Trophoblast cell (in vitro differentiated cells and primary cell): Measurements from ENCODE around the gene LARP6.
"Not testable (repeated sequence)": the region's sequence is repeated elsewhere in the genome, so short reads cannot be mapped to it uniquely, and the experiment has no call there.

ENCODE experiments used
- DNase-seq, 2 donors: peaks; one replicate each; pipeline ENCODE4 v3.0.0-alpha.2; 2016
- H2AFZ ChIP-seq: 2 replicates; pipeline ENCODE4 v1.6.1; 2013; ENCODE audit warnings: low read length, moderate library complexity, mild to moderate bottlenecking; ENCODE audit not compliant: insufficient read depth, poor library complexity
- H2AK5ac ChIP-seq: 2 replicates; pipeline ENCODE4 v1.6.1; 2013; ENCODE audit warnings: mild to moderate bottlenecking, low read length
- H2BK120ac ChIP-seq: 2 replicates; pipeline ENCODE4 v1.6.1; 2013; ENCODE audit warnings: low read length, mild to moderate bottlenecking, moderate library complexity; ENCODE audit not compliant: insufficient read depth, poor library complexity
- H2BK12ac ChIP-seq: 2 replicates; pipeline ENCODE4 v1.6.1; 2013; ENCODE audit warnings: mild to moderate bottlenecking, low read length, moderate library complexity
- H2BK5ac ChIP-seq: 2 replicates; pipeline ENCODE4 v1.6.1; 2013; ENCODE audit warnings: low read length, low read depth, moderate library complexity, mild to moderate bottlenecking; ENCODE audit not compliant: poor library complexity
- H3K14ac ChIP-seq: 2 replicates; pipeline ENCODE4 v1.6.1; 2013; ENCODE audit warnings: mild to moderate bottlenecking, low read length
- H3K18ac ChIP-seq: 2 replicates; pipeline ENCODE4 v1.6.1; 2013; ENCODE audit warnings: mild to moderate bottlenecking, low read length
- H3K23ac ChIP-seq: 2 replicates; pipeline ENCODE4 v1.6.1; 2013; ENCODE audit warnings: low read length
- H3K27ac ChIP-seq: 2 replicates; pipeline ENCODE4 v1.5.1; 2013; ENCODE audit warnings: low read depth, mild to moderate bottlenecking, inconsistent platforms, low read length, moderate library complexity
- H3K27me3 ChIP-seq: 2 replicates; pipeline ENCODE4 v1.6.1; 2013; ENCODE audit warnings: inconsistent platforms, mild to moderate bottlenecking, low read length, moderate library complexity; ENCODE audit not compliant: insufficient read depth
- H3K36me3 ChIP-seq, 2 experiments: 1 replicate in 1 of 2; 2 replicates in 1 of 2; pipeline ENCODE4 v1.6.1; 2013; ENCODE audit warnings: low read length in 2 of 2, mild to moderate bottlenecking in 2 of 2, moderate library complexity in 1 of 2; ENCODE audit not compliant: insufficient read depth in 2 of 2, control insufficient read depth in 1 of 2
- H3K4ac ChIP-seq: 2 replicates; pipeline ENCODE4 v1.6.1; 2013; ENCODE audit warnings: low read depth, mild to moderate bottlenecking, low read length, moderate library complexity
- H3K4me1 ChIP-seq, 2 experiments: 1 replicate in 1 of 2; 2 replicates in 1 of 2; pipeline ENCODE4 v1.6.1; 2013; ENCODE audit warnings: low read length in 2 of 2, mild to moderate bottlenecking in 2 of 2, moderate library complexity in 1 of 2; ENCODE audit not compliant: insufficient read depth in 2 of 2, control insufficient read depth in 1 of 2
- H3K4me2 ChIP-seq: 2 replicates; pipeline ENCODE4 v1.6.1; 2013; ENCODE audit warnings: inconsistent platforms, mild to moderate bottlenecking, low read length, moderate library complexity
- H3K4me3 ChIP-seq: 2 replicates; pipeline ENCODE4 v1.5.1; 2013; ENCODE audit warnings: mild to moderate bottlenecking, low read depth, low read length, inconsistent platforms
- H3K79me1 ChIP-seq: one replicate; pipeline ENCODE4 v1.6.1; 2013; ENCODE audit warnings: low read length
- H3K79me2 ChIP-seq: 2 replicates; pipeline ENCODE4 v1.6.1; 2013; ENCODE audit warnings: low read length, mild to moderate bottlenecking; ENCODE audit not compliant: control insufficient read depth, insufficient read depth, poor library complexity
- H3K9ac ChIP-seq: 2 replicates; pipeline ENCODE4 v1.6.1; 2013; ENCODE audit warnings: mild to moderate bottlenecking, low read length
- H3K9me3 ChIP-seq: 2 replicates; pipeline ENCODE4 v1.6.1; 2013; ENCODE audit warnings: low read depth, mild to moderate bottlenecking, control low read depth, inconsistent platforms, low read length; ENCODE audit not compliant: insufficient read depth
- H4K12ac ChIP-seq: 2 replicates; pipeline ENCODE4 v1.6.1; 2013; ENCODE audit warnings: low read depth, mild to moderate bottlenecking, low read length, moderate library complexity
- H4K8ac ChIP-seq: 2 replicates; pipeline ENCODE4 v1.6.1; 2013; ENCODE audit warnings: low read depth, mild to moderate bottlenecking, low read length, moderate library complexity
- H4K91ac ChIP-seq: one replicate; pipeline ENCODE4 v1.6.1; 2013; ENCODE audit warnings: low read depth, mild to moderate bottlenecking, low read length, moderate library complexity
- WGBS: extraction: QIAGEN DNeasy Blood & Tissue Kit; methylation state at CpG from one replicate; pipeline ENCODE4 v1.1.7; 2013; ENCODE audit warnings: missing lambda C conversion rate; ENCODE audit not compliant: insufficient read length, insufficient coverage; ENCODE audit errors: extremely low coverage; 5-methylcytosine and 5-hydroxymethylcytosine counted together

LARP6 gene

GRCh38 chr15:70876011-70876410, 22.1 kb upstream of the LARP6 start:
- no peak overlapping the region for H2BK12ac ChIP-seq
- no peak overlapping the region for H3K4ac ChIP-seq
- H3K9ac ChIP-seq: no peak overlapping the region
- H3K27ac ChIP-seq: no peak overlapping the region
- no peak for DNase-seq
- peaks cover 3% of the 10 kb centered on the region for H3K9me3 ChIP-seq
- no peak overlapping the region for H2AFZ ChIP-seq
- H3K14ac ChIP-seq: no peak overlapping the region
- no CpG with 5 or more reads among the region's 3 CpGs for WGBS
- H2BK120ac ChIP-seq: no peak overlapping the region
- H2BK5ac ChIP-seq: no peak overlapping the region
- no peaks in the 10 kb centered on the region for H3K36me3 ChIP-seq
- H3K18ac ChIP-seq: no peak overlapping the region
- no peaks in the 10 kb centered on the region for H3K4me1 ChIP-seq
- no peak overlapping the region for H3K4me2 ChIP-seq
- no peak overlapping the region for H4K91ac ChIP-seq
- no peaks in the 10 kb centered on the region for H3K27me3 ChIP-seq
- H3K23ac ChIP-seq: no peak overlapping the region
- H3K79me1 ChIP-seq: no peaks in the 10 kb centered on the region
- H3K79me2 ChIP-seq: no peaks in the 10 kb centered on the region
- H3K4me3 ChIP-seq: no peak overlapping the region
- no peak overlapping the region for H2AK5ac ChIP-seq
- H4K8ac ChIP-seq: no peak overlapping the region
- no peak overlapping the region for H4K12ac ChIP-seq

- Histone ChIP-seq H3K9ac (no peak overlapping the region), H3K27ac (no peak overlapping the region), H2BK120ac (no peak overlapping the region), H4K12ac (no peak overlapping the region), H4K8ac (no peak overlapping the region), H3K79me2 (no peaks in the 10 kb centered on the region), H2BK5ac (no peak overlapping the region), H2AK5ac (no peak overlapping the region), H3K23ac (no peak overlapping the region), H3K4ac (no peak overlapping the region), H3K4me2 (no peak overlapping the region), H2AFZ (no peak overlapping the region), H3K9me3 (peaks cover 3% of the 10 kb centered on the region), H2BK12ac (no peak overlapping the region), H3K27me3 (no peaks in the 10 kb centered on the region), H3K18ac (no peak overlapping the region), H3K36me3 (no peaks in the 10 kb centered on the region), H3K4me3 (no peak overlapping the region), H4K91ac (no peak overlapping the region), H3K79me1 (no peaks in the 10 kb centered on the region), H3K4me1 (no peaks in the 10 kb centered on the region), H3K14ac (no peak overlapping the region)
- DNase-seq: no peak
- no CpG with 5 or more reads among the region's 7 CpGs for WGBS
These were observed 21.2 kb upstream of the LARP6 start for GRCh38 chr15:70875001-70875782.

- H2AFZ ChIP-seq: no peak overlapping the region
- H4K8ac ChIP-seq: no peak overlapping the region
- no peaks in the 10 kb centered on the region for H3K79me2 ChIP-seq
- no peaks in the 10 kb centered on the region for H3K27me3 ChIP-seq
- no peak overlapping the region for H4K12ac ChIP-seq
- no peaks in the 10 kb centered on the region for H3K79me1 ChIP-seq
- H3K14ac ChIP-seq: no peak overlapping the region
- no peak overlapping the region for H2BK5ac ChIP-seq
- H2BK120ac ChIP-seq: no peak overlapping the region
- no peak overlapping the region for H2BK12ac ChIP-seq
- no peak overlapping the region for H3K9ac ChIP-seq
- no peak overlapping the region for H3K4me3 ChIP-seq
- H3K4me2 ChIP-seq: no peak overlapping the region
- no peak overlapping the region for H3K4ac ChIP-seq
- no peak overlapping the region for H3K23ac ChIP-seq
- H3K4me1 ChIP-seq: no peaks in the 10 kb centered on the region
- no peak for DNase-seq
- no CpG with 5 or more reads among the region's 2 CpGs for WGBS
- no peak overlapping the region for H3K27ac ChIP-seq
- peaks cover 6% of the 10 kb centered on the region for H3K9me3 ChIP-seq
- H3K36me3 ChIP-seq: no peaks in the 10 kb centered on the region
- no peak overlapping the region for H4K91ac ChIP-seq
- no peak overlapping the region for H3K18ac ChIP-seq
- no peak overlapping the region for H2AK5ac ChIP-seq
These were observed 19.5 kb upstream of the LARP6 start for GRCh38 chr15:70873232-70874054.

- not testable (repeated sequence) for H4K12ac ChIP-seq, H3K27me3 ChIP-seq, H2AK5ac ChIP-seq, H3K9me3 ChIP-seq, H3K36me3 ChIP-seq, DNase-seq, H2BK5ac ChIP-seq, H3K14ac ChIP-seq, H3K4me3 ChIP-seq, H2BK120ac ChIP-seq, H3K4me2 ChIP-seq, H3K79me1 ChIP-seq, H2AFZ ChIP-seq, H4K8ac ChIP-seq, H3K18ac ChIP-seq, H3K9ac ChIP-seq, H3K79me2 ChIP-seq, H4K91ac ChIP-seq, H3K23ac ChIP-seq, H2BK12ac ChIP-seq, H3K4me1 ChIP-seq, H3K27ac ChIP-seq, H3K4ac ChIP-seq
- no CpG with 5 or more reads among the region's 34 CpGs for WGBS
These were observed 17.5 kb upstream of the LARP6 start for GRCh38 chr15:70871490-70871889.
